Panc1 (cell line): ENCODE results near the gene FSTL5. TPM values are rescaled to one million over a fixed set of nuclear protein-coding genes. Genes with fewer than 3 reads are reported as not detected.
A peak's percentile ranks its signal among the peaks of the same experiment; 100 is the strongest.

Experiments used
- ATAC-seq: fragments of 200-7000 bp; cut with Tn5 transposase; 2 replicates; pipeline ENCODE4 v1.9.1; 2020; ENCODE audit warnings: mild to moderate bottlenecking, moderate library complexity
- BruUV-seq: library from RNA; stranded (reverse); fragments of 400-500 nt; replicated peaks from 2 replicates; lab custom pipeline; 2021; lab: Mats Ljungman, UMichigan
- CTCF ChIA-PET: fragments of 300-600 bp; sonication (Branson Sonifier 250); formaldehyde crosslinking; loops from one replicate; lab custom pipeline; 2022; ENCODE audit warnings: antibody characterized with exemption; lab: Charles Lee
- POLR2A ChIA-PET: fragments of 300-600 bp; sonication (Branson Sonifier 250); formaldehyde crosslinking; loops from one replicate; lab custom pipeline; 2022; ENCODE audit warnings: antibody characterized with exemption; lab: Charles Lee
- DNase-seq: peaks from one replicate; pipeline ENCODE4 v3.0.0-alpha.2; 2010; ENCODE audit warnings: low read depth, low spot score
- H3K27ac ChIP-seq: 2 replicates; pipeline ENCODE4 v1.5.1; 2011; ENCODE audit warnings: mild to moderate bottlenecking, low read length, inconsistent platforms
- H3K27me3 ChIP-seq: fragments of 200-500 bp; sonication (Bioruptor generic); 2 replicates; pipeline ENCODE4 v1.6.0; 2014; ENCODE audit warnings: low read length, inconsistent platforms; ENCODE audit not compliant: control insufficient read depth, insufficient read depth
- H3K36me3 ChIP-seq: fragments of 200-500 bp; sonication (Bioruptor generic); 2 replicates; pipeline ENCODE4 v1.5.1; 2014; ENCODE audit warnings: inconsistent platforms, mild to moderate bottlenecking, low read length, moderate library complexity; ENCODE audit not compliant: control insufficient read depth, insufficient read depth
- H3K4me1 ChIP-seq: 2 replicates; pipeline ENCODE4 v1.5.1; 2011; ENCODE audit warnings: inconsistent platforms, mild to moderate bottlenecking, low read length, moderate library complexity; ENCODE audit not compliant: control insufficient read depth, insufficient read depth
- H3K4me3 ChIP-seq, 2 experiments: 2 replicates each; pipeline ENCODE4 v1.5.1; 2011 to 2012; ENCODE audit warnings: low read depth in 2 of 2, low read length in 2 of 2, mild to moderate bottlenecking in 2 of 2, inconsistent platforms in 1 of 2, moderate library complexity in 1 of 2
- H3K9me3 ChIP-seq: fragments of 200-500 bp; sonication (Bioruptor generic); 2 replicates; pipeline ENCODE4 v1.5.1; 2014; ENCODE audit warnings: low read depth, mild to moderate bottlenecking, inconsistent platforms, low read length, moderate library complexity; ENCODE audit not compliant: control insufficient read depth, insufficient read depth
- CTCF ChIP-seq: fragments of 450-650 bp; IDR thresholded peaks from 2 replicates; pipeline ENCODE4 v1.5.1; 2017; ENCODE audit warnings: mild to moderate bottlenecking
- POLR2AphosphoS5 ChIP-seq: IDR thresholded peaks from 2 replicates; pipeline ENCODE4 v1.6.1; 2012; ENCODE audit warnings: mild to moderate bottlenecking, low read depth, low read length, moderate library complexity
- REST ChIP-seq, 2 experiments: IDR thresholded peaks; 2 replicates each; pipeline ENCODE4 v1.6.1; 2011 to 2012; ENCODE audit warnings: low read depth in 2 of 2, control low read depth in 1 of 2, low read length in 1 of 2, mild to moderate bottlenecking in 1 of 2, moderate library complexity in 1 of 2; ENCODE audit not compliant: insufficient read depth in 1 of 2
- SIN3A ChIP-seq: IDR thresholded peaks from 2 replicates; pipeline ENCODE4 v1.6.1; 2012; ENCODE audit warnings: low read depth, mild to moderate bottlenecking, low read length, moderate library complexity, borderline replicate concordance; ENCODE audit not compliant: insufficient read depth
- TCF7L2 ChIP-seq: IDR thresholded peaks from 2 replicates; pipeline ENCODE4 v1.6.1; 2011; ENCODE audit warnings: mild to moderate bottlenecking, low read depth, low read length, inconsistent platforms
- in situ Hi-C: cut with HindIII; loops from 2 replicates; pipeline ENCODE4 v1.10.0; 2016; ENCODE audit warnings: low sequenced_read_pairs, low pct_unique_long_range_greater_than_20kb
- intact Hi-C: fragments of 100-400 bp; cut with micrococcal nuclease; formaldehyde crosslinking; loops from one replicate; pipeline ENCODE4 v1.10.0; 2022; ENCODE audit not compliant: unreplicated experiment
- total RNA-seq: library from RNA; stranded (reverse); gene quantifications from one replicate; pipeline ENCODE4 v1.2.1, GENCODE V29; 2021; ENCODE audit not compliant: unreplicated experiment

FSTL5 gene
- total RNA-seq, 1 experiment from 2014 or later = 0.67 TPM

- ATAC-seq = no peak
- intact Hi-C loops = no loop called here
- no peak for TF ChIP-seq SIN3A
- TF ChIP-seq REST (IDR thresholded peaks at IDR 0.05; ENCODE audit: insufficient read depth in 1 of 2, low read depth in 2 of 2, low read length in 1 of 2) = no peak
- no peak for TF ChIP-seq CTCF
- TF ChIP-seq TCF7L2 = no peak
- no peak for TF ChIP-seq POLR2AphosphoS5
These were observed 226.2 kb downstream of the FSTL5 start for GRCh38 chr4:161937596-161937995.

GRCh38 chr4:161936625-161937550 is 226.9 kb downstream of the FSTL5 start:
- no TSS peak for BruUV-seq
- H3K9me3 ChIP-seq = no peaks in the 10 kb centered on the region
- ChIA-PET CTCF (no interaction called here), POLR2A (no interaction called here)
- DNase-seq = no peak
- TF ChIP-seq SIN3A (no peak), TCF7L2 (no peak; the same call in none of the 2 replicates), REST (IDR thresholded peaks at IDR 0.05; ENCODE audit: insufficient read depth in 1 of 2, low read depth in 2 of 2, low read length in 1 of 2) (no peak), CTCF (no peak), POLR2AphosphoS5 (no peak)
- no peaks in the 10 kb centered on the region for H3K27me3 ChIP-seq
- H3K36me3 ChIP-seq = no peaks in the 10 kb centered on the region
- no peak overlapping the region for H3K4me3 ChIP-seq
- intact Hi-C loops (no loop called here), in situ Hi-C loops (no loop called here)
- peak; percentile 78 for ATAC-seq
- no peak overlapping the region for H3K27ac ChIP-seq
- H3K4me1 ChIP-seq = no peaks in the 10 kb centered on the region

More at GRCh38 chr4:161937596-161937995, 226.2 kb downstream of the FSTL5 start:
- Histone ChIP-seq H3K4me1 (no peaks in the 10 kb centered on the region), H3K27ac (no peak overlapping the region), H3K4me3 (no peak overlapping the region), H3K27me3 (no peaks in the 10 kb centered on the region), H3K9me3 (no peaks in the 10 kb centered on the region), H3K36me3 (no peaks in the 10 kb centered on the region)
- in situ Hi-C loops = no loop called here
- CTCF ChIA-PET = no interaction called here
- no peak for DNase-seq
- POLR2A ChIA-PET = no interaction called here
- BruUV-seq = no TSS peak
